ENCODE measurements around the gene APLP1. TPM values are rescaled to one million over a fixed set of nuclear protein-coding genes. Genes with fewer than 3 reads are reported as not detected.

The APLP1 gene
- total and polyA plus RNA-seq, 2 donors (not counting 3 experiments of a cell fraction or from before 2014, with no cell fraction given): 6.2 to 13.0 TPM

- no peaks in the 10 kb centered on the region for H3K9me1 ChIP-seq (replicated peaks; ENCODE audit: control insufficient read depth, extremely low read depth, insufficient read depth, low read length)
- peaks cover 0 to 10% of the 10 kb centered on the region in 2 experiments for H3K36me3 ChIP-seq (ENCODE audit: control insufficient read depth in 2 of 2, extremely low read depth in 1 of 2, insufficient read depth in 2 of 2, low read length in 2 of 2)
- no peak overlapping the region for H3K4me3 ChIP-seq (replicated peaks in 1 of 3; ENCODE audit: insufficient read depth in 1 of 3, low read depth in 1 of 3, low read length in 3 of 3)
- no peaks in the 10 kb centered on the region for H4K20me1 ChIP-seq (replicated peaks; ENCODE audit: control insufficient read depth, extremely low read depth, insufficient read depth, low read length)
- peaks cover 2% of the 10 kb centered on the region for H3K79me2 ChIP-seq (ENCODE audit: control insufficient read depth, insufficient read depth, low read length)
- H3K4me1 ChIP-seq (ENCODE audit: control insufficient read depth, extremely low read depth, insufficient read depth, low read length): peaks cover 14% of the 10 kb centered on the region
- no peaks in the 10 kb centered on the region for H3K9me3 ChIP-seq (replicated peaks; ENCODE audit: control insufficient read depth, insufficient read depth, low read length)
- ChIA-PET POLR2A (no interaction called here), CTCF (no interaction called here)
- intact Hi-C loops (cut with micrococcal nuclease): no loop called here
- FAIRE-seq: no peak
- no peaks in the 10 kb centered on the region for H3K27me3 ChIP-seq (ENCODE audit: control insufficient read depth in 2 of 2, insufficient read depth in 2 of 2, low read length in 2 of 2)
- H3K4me2 ChIP-seq (ENCODE audit: insufficient read depth, low read length): no peak overlapping the region
- DNase-seq (ENCODE audit: low read depth, low spot score): no peak
- H3K9ac ChIP-seq (replicated peaks; ENCODE audit: extremely low read depth, insufficient read depth, low read length): no peak overlapping the region
- H3K27ac ChIP-seq (ENCODE audit: insufficient read depth, low read depth, low read length): no peak overlapping the region
- BruUV-seq (replicated peaks): no TSS peak
- TF ChIP-seq FOS (IDR thresholded peaks at IDR 0.05; ENCODE audit: borderline replicate concordance, insufficient read depth, low read length) (no peak), JUN (IDR thresholded peaks at IDR 0.05; ENCODE audit: borderline replicate concordance, insufficient read depth, insufficient read length, low read depth) (no peak), POLR2A (IDR thresholded peaks at IDR 0.05; ENCODE audit: low read depth, low read length) (no peak), MAX (IDR thresholded peaks at IDR 0.05; ENCODE audit: insufficient read depth, insufficient read length) (no peak), MYC (IDR thresholded peaks at IDR 0.05; ENCODE audit: low read depth, low read length) (no peak), POLR2AphosphoS5 (IDR thresholded peaks at IDR 0.05; ENCODE audit: insufficient read depth, low read depth, low read length) (no peak), GATA2 (IDR thresholded peaks at IDR 0.05; ENCODE audit: insufficient read depth, insufficient read length, low read depth, low read length) (no peak), CTCF (IDR thresholded peaks at IDR 0.05; ENCODE audit: extremely low read depth in 1 of 2, insufficient read depth in 1 of 2, low read depth in 1 of 2, low read length in 2 of 2) (no peak), EZH2 (IDR thresholded peaks at IDR 0.05; ENCODE audit: borderline replicate concordance, low read depth, low read length, severe bottlenecking) (no peak)
- H2AFZ ChIP-seq (ENCODE audit: low read depth, low read length): no peak overlapping the region
- dilution Hi-C loops (cut with MboI; ENCODE audit: extremely low pct_ligation_motif_present, low sequenced_read_pairs): no loop called here
These were observed 28.3 kb downstream of the APLP1 start for GRCh38 chr19:35896643-35897040.
